IPS-18c (cell line): Measurements from ENCODE around the gene HOXB5.

ENCODE experiments used
- H3K4me3 ChIP-seq: 2 replicates; pipeline ENCODE4 v1.7.0; 2013; ENCODE audit warnings: low read depth, mild to moderate bottlenecking, low read length, moderate library complexity; ENCODE audit not compliant: insufficient read depth
- H3K9me3 ChIP-seq: one replicate; pipeline ENCODE4 v1.6.1; 2013; ENCODE audit warnings: mild to moderate bottlenecking, low read length, moderate library complexity; ENCODE audit not compliant: control insufficient read depth, insufficient read depth

The HOXB5 gene

DNA sequence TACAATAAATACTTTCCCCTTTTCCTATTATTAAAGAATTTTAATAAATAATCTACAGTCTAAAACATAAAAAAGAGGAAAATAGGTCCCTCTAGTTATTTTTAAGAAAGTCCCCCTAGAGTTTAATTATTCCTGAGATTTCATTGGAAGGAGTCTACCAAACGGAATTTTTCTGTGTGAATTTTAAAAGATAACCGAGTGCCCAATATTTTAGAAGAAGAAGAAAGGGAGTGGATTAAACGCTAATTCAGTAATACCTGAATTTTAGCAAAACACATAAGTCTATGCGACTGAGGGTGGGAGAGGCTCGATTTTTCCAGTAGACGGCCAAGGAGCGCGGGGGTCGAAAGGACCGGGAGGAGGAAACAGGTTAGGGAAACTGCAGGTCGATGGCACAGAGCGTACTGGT, 50.9 kb downstream of the HOXB5 start:
- peak overlapping the region; percentile 53; the same call in 1 of the 2 replicates for H3K4me3 ChIP-seq

DNA sequence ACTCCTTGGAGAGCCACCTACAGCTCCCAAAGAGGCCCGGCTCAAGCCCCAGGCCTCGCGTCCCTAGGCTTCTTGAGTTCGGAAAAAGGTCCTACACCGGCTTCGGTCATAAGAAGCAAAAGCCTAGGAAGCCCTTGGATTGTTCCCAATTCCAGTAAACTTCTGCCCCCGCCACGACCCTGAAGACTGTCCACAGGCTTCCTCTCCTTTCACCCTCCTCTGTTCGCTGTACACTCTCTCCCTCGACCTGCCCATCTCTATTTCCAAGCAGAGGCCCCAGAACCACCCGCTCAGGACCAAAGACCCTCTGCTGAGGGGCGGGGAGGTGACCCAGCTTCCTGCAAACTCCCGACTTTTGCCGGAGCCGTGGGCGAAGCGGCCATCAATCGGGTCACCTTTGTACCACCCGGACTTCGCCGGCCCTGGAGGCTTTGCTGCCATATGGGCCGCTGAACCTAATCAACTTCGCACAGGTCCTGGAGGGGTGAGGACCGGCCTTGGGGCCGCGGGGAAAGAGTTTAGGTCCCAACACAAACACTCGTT, 51.4 kb downstream of the HOXB5 start:
- Histone ChIP-seq H3K4me3 (peak overlapping the region; percentile 53), H3K9me3 (no peaks in the 10 kb centered on the region)

More for the DNA sequence above, 50.9 kb downstream of the HOXB5 start:
- no peaks in the 10 kb centered on the region for H3K9me3 ChIP-seq

DNA sequence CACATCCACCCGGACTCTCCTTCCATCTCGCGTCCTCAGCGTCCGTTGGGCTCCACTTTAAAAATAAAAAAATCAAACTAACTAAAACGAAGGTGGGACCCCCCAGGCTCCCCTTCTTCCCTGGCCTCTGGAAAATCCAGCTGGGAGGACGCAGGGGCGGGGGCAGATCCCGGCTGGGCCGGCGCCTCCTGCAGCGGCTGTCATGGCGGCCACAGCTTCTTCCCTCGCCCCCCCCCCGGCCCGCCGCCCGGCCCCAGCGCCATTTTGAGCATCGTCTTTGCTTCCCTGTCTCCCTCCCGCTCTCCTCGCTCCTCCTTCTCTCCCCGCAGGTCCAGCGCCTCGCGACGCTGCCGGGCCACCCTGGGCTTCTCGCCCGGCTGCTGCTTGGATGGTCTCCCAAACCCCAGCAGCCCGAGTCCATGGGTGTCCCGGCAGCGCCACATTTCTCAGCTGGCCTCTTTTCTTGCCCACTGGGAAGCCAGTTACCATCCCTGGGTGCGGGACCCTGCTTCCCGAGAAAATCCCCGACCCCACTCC, 51.9 kb downstream of the HOXB5 start:
- Histone ChIP-seq H3K4me3 (peak overlapping the region; percentile 53), H3K9me3 (no peaks in the 10 kb centered on the region)
